Germinal center (tissue), 1 donor: ENCODE measurements around the gene MAPK1.
"Not testable (repeated sequence)": the region's sequence is repeated elsewhere in the genome, so short reads cannot be mapped to it uniquely, and the experiment has no call there.

Experiments
- DNase-seq: peaks from one replicate; pipeline ENCODE4 v3.0.0; 2012; ENCODE audit warnings: mixed read lengths, low spot score

The MAPK1 gene

DNA sequence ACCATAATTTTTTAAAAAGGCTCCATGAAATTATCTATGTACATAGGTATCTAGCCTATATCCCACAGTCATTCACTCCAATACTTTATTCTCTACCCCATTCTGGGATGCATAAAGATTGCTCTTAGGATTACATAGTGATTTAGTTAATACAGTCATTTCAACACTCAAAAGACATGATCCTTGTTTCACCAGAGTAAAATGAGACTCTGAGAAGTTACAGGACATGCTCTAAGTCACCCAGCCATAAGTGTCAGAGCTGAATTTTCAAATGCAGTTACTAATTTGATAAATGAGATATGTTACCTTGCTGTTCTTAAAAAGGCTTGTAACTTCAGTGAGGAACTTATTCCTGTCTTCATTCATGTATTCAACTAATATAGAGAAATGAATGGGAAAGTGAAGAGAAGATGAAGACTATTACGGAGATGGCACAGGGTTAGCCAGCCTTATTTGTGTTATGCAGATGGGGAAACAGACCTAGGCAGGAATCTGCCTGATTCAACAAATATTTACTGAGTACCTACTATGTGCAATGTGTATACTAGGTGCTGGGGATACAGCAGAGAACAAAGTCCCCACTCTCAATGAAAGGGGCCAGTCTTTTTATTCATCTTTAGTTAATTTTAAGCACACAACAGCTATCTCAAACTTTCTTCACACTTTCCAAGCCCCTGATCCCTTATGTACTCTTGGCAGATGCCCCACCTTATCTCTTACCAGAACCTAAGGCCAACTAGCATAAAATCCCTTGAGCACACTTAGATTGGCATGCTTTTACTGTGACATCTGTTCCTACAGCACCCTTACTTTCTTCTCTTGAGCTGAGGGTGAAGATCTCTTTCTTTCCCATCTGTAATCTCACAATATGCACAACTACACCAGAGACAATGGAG, 21.6 kb downstream of the MAPK1 start:
- DNase-seq = no peak

DNA sequence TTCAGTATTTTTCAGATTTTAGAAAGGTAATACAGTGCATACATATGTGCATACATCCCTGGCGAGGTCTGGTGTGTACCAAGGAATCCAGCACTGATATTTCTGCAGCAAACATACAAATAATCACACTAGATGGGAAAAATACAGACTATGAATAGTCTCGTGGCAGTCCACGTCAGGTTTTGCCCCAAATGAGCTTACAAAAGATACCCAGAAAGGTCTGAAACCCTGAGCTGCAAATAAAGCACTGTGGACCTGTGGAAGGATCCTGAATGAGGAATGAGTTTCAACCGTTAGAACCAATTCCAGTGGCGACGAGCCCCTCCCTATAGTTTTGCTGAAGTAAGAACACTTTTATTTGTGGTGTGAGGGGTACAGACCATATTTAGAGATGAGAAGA, 24.5 kb downstream of the MAPK1 start:
- DNase-seq = no peak

DNA sequence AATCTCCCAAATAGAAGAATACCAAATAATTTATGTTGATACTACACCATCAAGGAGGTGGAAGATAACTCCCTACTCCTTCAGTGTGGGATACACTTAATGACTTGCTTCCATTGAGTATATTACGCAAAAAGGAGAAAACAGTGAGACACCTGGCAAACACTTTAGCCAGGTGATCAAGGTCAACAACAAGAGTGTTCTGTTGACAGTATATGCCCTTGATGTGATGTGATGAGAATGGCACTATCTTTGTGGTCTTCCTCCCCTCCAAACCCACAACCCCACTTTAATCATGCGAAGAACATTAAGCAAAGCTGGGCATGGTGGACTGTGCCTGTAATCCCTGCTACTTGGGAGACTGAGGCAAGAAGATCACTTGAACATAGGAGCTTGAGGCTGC, 26.0 kb downstream of the MAPK1 start:
- no peak for DNase-seq

DNA sequence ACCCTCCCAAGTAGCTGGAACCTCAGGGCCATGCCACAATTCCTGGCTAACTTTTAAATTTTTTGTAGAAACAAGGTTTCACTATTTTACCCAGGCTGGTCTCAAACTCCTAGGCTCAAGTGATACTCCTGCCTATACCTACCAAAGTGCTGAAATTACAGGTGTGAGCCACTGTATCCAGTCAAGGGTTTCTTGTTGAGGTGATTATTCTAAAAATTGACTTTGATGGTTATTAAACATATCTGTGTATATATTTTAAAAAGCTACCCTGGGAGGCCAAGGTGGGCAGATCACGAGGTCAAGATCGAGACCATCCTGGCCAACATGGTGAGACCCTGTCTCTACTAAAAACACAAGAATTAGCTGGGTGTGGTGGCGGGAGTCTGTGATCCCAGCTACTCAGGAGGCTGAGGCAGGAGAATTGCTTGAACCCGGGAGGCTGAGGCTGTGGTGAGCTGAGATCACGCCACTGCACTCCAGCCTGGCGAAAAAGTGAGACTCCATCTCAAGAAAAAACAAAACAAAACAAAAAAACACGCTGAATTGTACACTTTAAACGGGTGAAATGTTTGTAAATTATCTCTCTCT, 27.1 kb downstream of the MAPK1 start:
- no peak for DNase-seq

DNA sequence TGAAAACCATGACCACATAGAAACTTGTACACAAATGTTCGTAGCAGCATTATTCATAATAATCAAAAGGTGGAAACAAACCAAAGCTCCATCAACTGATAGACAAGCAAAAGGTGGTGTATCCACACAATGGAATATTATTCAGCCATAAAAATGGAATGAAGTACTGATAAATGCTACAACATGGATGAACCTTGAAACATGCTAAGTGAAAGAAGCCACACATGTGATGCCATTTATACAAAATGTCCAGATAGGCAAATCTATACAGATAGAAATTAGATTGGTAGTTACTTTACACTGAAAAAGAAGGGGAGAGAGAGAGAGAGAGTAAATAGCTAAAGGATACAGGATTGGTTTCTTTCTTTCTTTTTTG, 27.7 kb downstream of the MAPK1 start:
- DNase-seq = no peak

- DNase-seq = not testable (repeated sequence)
Observed at GRCh38 chr22:21839104-21839764, 28.2 kb downstream of the MAPK1 start.

DNA sequence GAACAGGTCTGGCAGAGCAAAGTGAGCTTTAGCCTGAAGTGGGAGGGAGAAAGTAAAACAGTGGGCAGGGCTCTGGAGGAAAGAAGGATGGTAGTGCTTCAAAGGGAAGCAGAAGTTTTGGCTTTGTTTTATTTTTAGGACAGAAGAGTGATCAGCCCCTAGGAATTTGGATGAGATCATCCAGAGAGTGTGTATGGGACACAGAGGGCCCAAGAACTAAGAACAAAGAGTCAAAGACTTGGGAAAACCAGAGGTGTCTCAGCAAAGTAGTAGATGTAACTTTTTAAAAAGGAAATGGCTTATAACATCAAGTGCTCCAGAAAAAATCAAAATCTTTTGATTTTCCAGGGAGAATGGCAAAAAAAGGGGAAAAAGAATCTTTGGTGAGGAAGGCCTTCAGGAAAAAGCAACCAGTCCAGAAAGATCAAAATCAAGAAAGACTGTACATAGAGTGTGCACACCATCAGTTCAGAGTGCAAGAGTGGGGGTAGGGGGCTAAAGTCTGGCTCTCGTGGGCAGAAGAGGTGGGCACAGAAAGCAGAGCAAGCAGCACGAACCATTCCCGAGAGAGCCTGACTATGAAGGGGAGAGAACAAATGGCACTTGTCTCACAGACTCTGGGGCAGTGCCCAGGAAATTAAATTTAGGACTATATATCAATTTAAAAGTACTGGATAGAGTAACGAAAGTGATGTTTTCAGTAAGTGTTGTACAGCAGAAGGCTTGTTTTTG, 30.0 kb downstream of the MAPK1 start:
- DNase-seq = no peak

- not testable (repeated sequence) for DNase-seq
Observed at GRCh38 chr22:21836486-21836885, 31.0 kb downstream of the MAPK1 start.

DNA sequence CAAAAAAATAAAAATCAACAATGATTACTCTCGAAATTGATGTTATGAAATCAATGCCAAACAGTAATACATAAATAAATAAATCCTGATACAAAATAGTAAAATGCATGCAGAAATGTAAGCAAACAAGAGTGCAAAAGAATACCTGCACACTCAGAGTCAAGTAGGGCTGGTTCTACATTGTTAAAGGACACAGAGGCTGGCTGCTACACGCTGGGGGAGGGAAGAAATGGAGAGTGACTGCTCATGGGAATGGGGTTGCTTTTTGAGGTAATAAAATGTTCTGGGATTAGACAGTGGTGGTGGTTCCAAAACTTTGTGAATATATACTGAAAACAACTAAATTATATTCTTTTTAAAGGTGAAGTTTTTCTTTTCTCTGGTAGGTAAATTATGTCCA, 32.1 kb downstream of the MAPK1 start:
- DNase-seq = no peak

DNA sequence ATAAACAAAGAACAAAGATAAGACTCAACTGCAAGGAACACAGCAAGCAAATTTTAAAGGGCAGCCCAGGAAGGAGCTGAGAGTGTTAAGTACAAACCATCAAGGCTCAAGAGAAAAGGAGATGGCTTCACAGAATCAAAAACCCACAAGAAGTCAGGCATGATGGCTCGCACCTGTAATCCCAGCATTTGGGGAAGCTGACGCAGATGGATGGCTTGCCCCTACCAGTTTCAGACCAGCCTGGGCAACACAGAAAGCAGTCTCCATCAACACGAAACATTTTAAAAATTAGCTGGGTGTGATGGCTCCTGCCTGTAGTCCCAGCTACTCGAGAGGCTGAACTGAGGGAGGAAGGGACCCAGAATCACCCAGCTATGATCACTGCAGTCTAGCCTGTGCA, 32.6 kb downstream of the MAPK1 start:
- peak; percentile 22 for DNase-seq

- no peak for DNase-seq
Observed at GRCh38 chr22:21832291-21833290, 34.9 kb downstream of the MAPK1 start.

- DNase-seq = no peak
Observed at GRCh38 chr22:21829523-21829922, 37.9 kb downstream of the MAPK1 start.

DNA sequence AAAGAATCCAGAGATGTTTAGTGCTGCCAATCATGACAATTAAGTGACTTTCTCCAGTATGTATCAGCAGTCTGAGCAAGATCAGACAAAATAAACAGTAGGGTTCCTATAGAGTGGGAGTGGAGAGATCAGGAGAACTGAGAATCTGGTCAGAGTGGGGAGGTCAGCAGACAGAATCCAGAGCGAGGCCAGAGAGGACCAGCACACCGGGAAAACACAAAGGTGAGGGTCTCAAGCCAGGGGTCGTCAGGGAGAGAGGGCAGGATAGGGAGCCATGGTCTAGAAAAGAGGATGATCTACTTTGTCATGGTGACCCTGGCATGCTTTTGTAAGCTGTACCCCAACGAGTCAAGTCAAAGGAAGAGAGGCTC, 39.2 kb downstream of the MAPK1 start:
- DNase-seq = no peak

DNA sequence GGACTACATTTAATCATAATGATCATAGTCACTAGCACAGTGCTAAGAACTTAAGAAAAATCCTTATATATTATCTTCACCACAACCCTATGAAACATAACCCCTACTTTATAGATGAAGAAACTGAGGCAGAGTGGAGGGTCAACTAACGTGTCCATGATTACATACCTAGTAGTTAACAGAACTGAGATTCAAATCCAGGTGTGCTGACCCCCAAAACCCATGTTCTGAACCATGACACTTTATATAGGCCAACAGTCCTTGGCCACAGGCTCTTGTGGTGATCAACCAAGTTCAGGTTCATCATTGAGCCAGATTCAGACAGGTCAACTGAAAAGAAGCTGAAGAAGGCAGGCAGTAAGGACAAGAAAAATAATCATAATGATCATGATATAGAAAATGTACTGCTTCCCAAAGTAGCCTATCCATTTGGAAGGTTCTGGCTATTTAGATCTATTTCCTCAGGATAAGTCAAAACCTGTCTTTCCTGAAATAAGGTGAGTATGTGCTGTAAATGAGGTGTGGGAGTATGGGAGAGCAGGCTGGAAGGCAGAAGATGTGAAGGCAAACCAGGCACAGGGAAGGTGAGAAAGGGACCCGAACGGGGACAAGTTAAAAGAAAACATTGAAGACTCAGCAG, 39.7 kb downstream of the MAPK1 start:
- no peak for DNase-seq

DNA sequence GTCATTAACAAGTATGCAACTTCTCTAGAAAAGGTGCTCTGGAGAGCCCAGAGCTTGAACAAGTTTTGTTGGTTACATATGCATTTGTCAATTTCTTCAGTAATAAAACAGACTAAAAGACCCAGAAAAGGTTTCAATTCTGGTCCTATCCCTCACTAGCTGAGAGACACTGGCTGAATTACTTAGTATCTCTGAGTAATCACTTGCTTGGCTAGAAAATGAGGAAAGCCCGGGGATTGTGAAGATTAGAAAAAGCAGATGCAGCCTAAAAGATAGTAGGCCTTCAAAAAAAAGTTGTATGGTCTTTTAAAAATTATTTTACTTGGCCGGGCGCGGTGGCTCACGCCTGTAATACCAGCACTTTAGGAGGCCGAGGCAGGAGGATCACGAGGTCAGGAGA, 41.2 kb downstream of the MAPK1 start:
- no peak for DNase-seq

GRCh38 chr22:21824962-21825361, 42.5 kb downstream of the MAPK1 start:
- DNase-seq = not testable (repeated sequence)

GRCh38 chr22:21824445-21824912, 43.0 kb downstream of the MAPK1 start:
- DNase-seq = no peak

- DNase-seq = no peak
Observed at GRCh38 chr22:21823740-21824444, 43.6 kb downstream of the MAPK1 start.

GRCh38 chr22:21819183-21819770, 48.2 kb downstream of the MAPK1 start:
- DNase-seq = no peak
